NCI-H2029 treated with DMSO at 0.1 percent for 48 hours (cell line): ENCODE measurements around the gene KIAA1217.

ENCODE experiments used
- DNase-seq: peaks from one replicate; lab custom pipeline; 2025; lab: John Stamatoyannopoulos, UW

Gene KIAA1217

GRCh38 chr10:24370877-24371276 lies 161.9 kb downstream of the KIAA1217 start:
- DNase-seq, result no peak

GRCh38 chr10:24371396-24371795 lies 162.5 kb downstream of the KIAA1217 start:
- no peak for DNase-seq

GRCh38 chr10:24374134-24374915 lies 165.4 kb downstream of the KIAA1217 start:
- no peak for DNase-seq

- DNase-seq, result no peak
Observed at GRCh38 chr10:24375510-24375909, 166.6 kb downstream of the KIAA1217 start.

GRCh38 chr10:24376731-24377130 lies 167.8 kb downstream of the KIAA1217 start:
- DNase-seq, result no peak

- no peak for DNase-seq
Observed at GRCh38 chr10:24378126-24378920, 169.4 kb downstream of the KIAA1217 start.

- DNase-seq, result no peak
Observed at GRCh38 chr10:24381235-24382010, 172.5 kb downstream of the KIAA1217 start.

GRCh38 chr10:24382045-24382444 lies 173.1 kb downstream of the KIAA1217 start:
- no peak for DNase-seq

GRCh38 chr10:24382596-24382978 lies 173.6 kb downstream of the KIAA1217 start:
- DNase-seq, result no peak

- DNase-seq, result no peak
Observed at GRCh38 chr10:24382979-24383663, 174.2 kb downstream of the KIAA1217 start.

- no peak for DNase-seq
Observed at GRCh38 chr10:24383681-24384106, 174.8 kb downstream of the KIAA1217 start.

- no peak for DNase-seq
Observed at GRCh38 chr10:24384954-24385353, 176.0 kb downstream of the KIAA1217 start.

- no peak for DNase-seq
Observed at GRCh38 chr10:24385776-24386175, 176.8 kb downstream of the KIAA1217 start.

GRCh38 chr10:24390146-24390700 lies 181.3 kb downstream of the KIAA1217 start:
- DNase-seq, result no peak

- no peak for DNase-seq
Observed at GRCh38 chr10:24390746-24391145, 181.8 kb downstream of the KIAA1217 start.

GRCh38 chr10:24393201-24393600 lies 184.3 kb downstream of the KIAA1217 start:
- DNase-seq, result no peak

- DNase-seq, result no peak
Observed at GRCh38 chr10:24394461-24395190, 185.7 kb downstream of the KIAA1217 start.

GRCh38 chr10:24396396-24396795 lies 187.5 kb downstream of the KIAA1217 start:
- DNase-seq, result no peak

- no peak for DNase-seq
Observed at GRCh38 chr10:24397662-24398061, 188.7 kb downstream of the KIAA1217 start.

- DNase-seq, result no peak
Observed at GRCh38 chr10:24404567-24404966, 195.6 kb downstream of the KIAA1217 start.

- DNase-seq, result no peak
Observed at GRCh38 chr10:24405635-24406034, 196.7 kb downstream of the KIAA1217 start.
